C4-2B (cell line): ENCODE measurements around the gene KCNH2.

Source experiments
- CTCF ChIP-seq: fragments of 450-650 bp; conservative IDR thresholded peaks from 2 replicates; pipeline ENCODE4 v1.5.1; 2017; ENCODE audit warnings: mild to moderate bottlenecking
- ZFX ChIP-seq: fragments of 450-650 bp; IDR thresholded peaks from 2 replicates; pipeline ENCODE4 v1.6.1; 2017

GRCh38 chr7:150914196-150914595 lies 63.9 kb downstream of the KCNH2 start:
- TF ChIP-seq CTCF = no peak
- no peak for TF ChIP-seq ZFX
